GM12878 (cell line): ENCODE results near the gene KIAA1217.

Experiments
- CREB1 ChIP-seq: IDR thresholded peaks from 2 replicates; pipeline ENCODE4 v1.6.1; 2012; ENCODE audit warnings: low read depth, mild to moderate bottlenecking, inconsistent platforms
- CTCF ChIP-seq, 3 experiments: IDR thresholded peaks in 2 of 3; conservative IDR thresholded peaks in 1 of 3; 2 replicates each; pipeline ENCODE4 v1.5.1; 2011; ENCODE audit warnings: low read depth in 3 of 3, low read length in 3 of 3, mild to moderate bottlenecking in 3 of 3, control low read depth in 2 of 3, moderate library complexity in 2 of 3, inconsistent platforms in 1 of 3, mixed read lengths in 1 of 3; ENCODE audit not compliant: control insufficient read depth in 2 of 3, insufficient read depth in 1 of 3; ENCODE audit errors: extremely low read depth in 1 of 3
- EZH2 ChIP-seq: IDR thresholded peaks from 2 replicates; pipeline ENCODE4 v1.6.1; 2012; ENCODE audit warnings: low read depth, mild to moderate bottlenecking, control low read depth, inconsistent platforms, low read length, borderline replicate concordance; ENCODE audit not compliant: control insufficient read depth
- NR2C1 ChIP-seq: fragments of 450-650 bp; IDR thresholded peaks from 2 replicates; pipeline ENCODE4 v1.6.1; 2017; ENCODE audit warnings: antibody characterized with exemption, mild to moderate bottlenecking, moderate library complexity
- POLR2A ChIP-seq: IDR thresholded peaks from 2 replicates; pipeline ENCODE4 v1.6.1; 2011; ENCODE audit warnings: low read depth, mild to moderate bottlenecking, low read length
- RCOR1 ChIP-seq: conservative IDR thresholded peaks from 2 replicates; pipeline ENCODE4 v1.6.1; 2012; ENCODE audit warnings: low read depth, low read length, improper control_type of control experiment
- SMC3 ChIP-seq: IDR thresholded peaks from 2 replicates; pipeline ENCODE4 v1.6.1; 2011; ENCODE audit warnings: low read length, improper control_type of control experiment, borderline replicate concordance
- SP1 ChIP-seq: IDR thresholded peaks from one replicate; pipeline ENCODE4 v1.6.1; 2011; ENCODE audit warnings: low read depth, low read length
- USF2 ChIP-seq: IDR thresholded peaks from 2 replicates; pipeline ENCODE4 v1.6.1; 2011; ENCODE audit warnings: low read depth, low read length, improper control_type of control experiment, borderline replicate concordance
- ZNF384 ChIP-seq: IDR thresholded peaks from 2 replicates; pipeline ENCODE4 v1.6.1; 2012; ENCODE audit warnings: low read depth, mild to moderate bottlenecking, low read length, improper control_type of control experiment, borderline replicate concordance

- TF ChIP-seq SP1 (no peak), CTCF (IDR thresholded peaks at IDR 0.05 in 2 of 3, conservative IDR thresholded peaks at IDR 0.05 in 1 of 3; ENCODE audit: control insufficient read depth in 2 of 3, extremely low read depth in 1 of 3, insufficient read depth in 1 of 3, low read depth in 3 of 3, low read length in 3 of 3) (no peak), RCOR1 (no peak), POLR2A (no peak), CREB1 (no peak), SMC3 (no peak), NR2C1 (no peak), EZH2 (no peak), USF2 (no peak), ZNF384 (no peak)
Observed at GRCh38 chr10:24251547-24251946, 42.6 kb downstream of the KIAA1217 start.
